Upper lobe of right lung (tissue), 1 donor: ENCODE results near the gene MPV17L2. TPM values are rescaled to one million over a fixed set of nuclear protein-coding genes. Genes with fewer than 3 reads are reported as not detected.

ENCODE experiments used
- ATAC-seq: fragments of 200-7000 bp; cut with Tn5 transposase; one replicate; pipeline ENCODE4 v1.9.1; 2020; ENCODE audit warnings: mild to moderate bottlenecking, moderate library complexity
- DNase-seq: peaks from one replicate; pipeline ENCODE4 v3.0.0-alpha.2; 2020
- H3K27ac ChIP-seq: fragments of 200-600 bp; one replicate; pipeline ENCODE4 v1.8.0; 2022
- H3K27me3 ChIP-seq: fragments of 200-600 bp; one replicate; pipeline ENCODE4 v1.8.0; 2022; ENCODE audit warnings: mild to moderate bottlenecking
- H3K36me3 ChIP-seq: fragments of 200-600 bp; one replicate; pipeline ENCODE4 v1.8.0; 2022
- H3K4me1 ChIP-seq: fragments of 200-600 bp; one replicate; pipeline ENCODE4 v1.8.0; 2022
- H3K4me3 ChIP-seq: fragments of 200-600 bp; one replicate; pipeline ENCODE4 v1.8.0; 2022; ENCODE audit warnings: mild to moderate bottlenecking
- H3K9me3 ChIP-seq: fragments of 200-600 bp; one replicate; pipeline ENCODE4 v1.8.0; 2022
- CTCF ChIP-seq: fragments of 200-600 bp; IDR thresholded peaks from one replicate; pipeline ENCODE4 v1.8.0; 2022; ENCODE audit warnings: antibody characterized with exemption
- intact Hi-C: fragments of 100-400 bp; cut with DNase I; formaldehyde crosslinking; loops from one replicate; pipeline ENCODE4 v1.11.0; 2022
- total RNA-seq: library from RNA; stranded (reverse); fragmentation: NEBNext Ultra II Directional; extraction: Animal tissue kit (Norgen Biotek cat#: 25700); gene quantifications from one replicate; pipeline ENCODE4 v1.2.1, GENCODE V29; 2021
- donor health status: DM: no; HTN: yes; CAD: no; lungs with severe emphysema.

Gene MPV17L2
- total RNA-seq, 1 donor from 2014 or later, result 8.2 TPM

GRCh38 chr19:18232540-18233223 is 39.7 kb downstream of the MPV17L2 start:
- Histone ChIP-seq H3K36me3 (no peaks in the 10 kb centered on the region), H3K4me3 (no peak overlapping the region), H3K9me3 (no peaks in the 10 kb centered on the region), H3K27me3 (peaks cover 34% of the 10 kb centered on the region), H3K4me1 (peaks cover 5% of the 10 kb centered on the region), H3K27ac (no peak overlapping the region)
- ATAC-seq (no peak), DNase-seq (no peak)
- TF ChIP-seq CTCF, result no peak
- intact Hi-C loops, result no loop called here

- H3K36me3 ChIP-seq, result no peaks in the 10 kb centered on the region
- no peak overlapping the region for H3K27ac ChIP-seq
- H3K4me3 ChIP-seq, result no peak overlapping the region
- peak; percentile 82 for DNase-seq
- peaks cover 5% of the 10 kb centered on the region for H3K4me1 ChIP-seq
- intact Hi-C loops, result no loop called here
- peaks cover 28% of the 10 kb centered on the region for H3K27me3 ChIP-seq
- ATAC-seq, result peak; percentile 82
- TF ChIP-seq CTCF, result no peak
- H3K9me3 ChIP-seq, result no peaks in the 10 kb centered on the region
Measured at GRCh38 chr19:18233224-18233825, 40.3 kb downstream of the MPV17L2 start.

GRCh38 chr19:18234194-18234593 is 41.2 kb downstream of the MPV17L2 start:
- no peak for TF ChIP-seq CTCF
- Histone ChIP-seq H3K36me3 (no peaks in the 10 kb centered on the region), H3K4me3 (no peak overlapping the region), H3K9me3 (no peaks in the 10 kb centered on the region), H3K4me1 (peaks cover 5% of the 10 kb centered on the region), H3K27me3 (peaks cover 28% of the 10 kb centered on the region), H3K27ac (no peak overlapping the region)
- intact Hi-C loops, result no loop called here
- ATAC-seq, result no peak
- no peak for DNase-seq

- H3K4me3 ChIP-seq, result no peak overlapping the region
- no peaks in the 10 kb centered on the region for H3K36me3 ChIP-seq
- DNase-seq (no peak), ATAC-seq (no peak)
- intact Hi-C loops, result no loop called here
- no peak overlapping the region for H3K27ac ChIP-seq
- H3K4me1 ChIP-seq, result no peaks in the 10 kb centered on the region
- TF ChIP-seq CTCF, result no peak
- H3K9me3 ChIP-seq, result no peaks in the 10 kb centered on the region
- peaks cover 9% of the 10 kb centered on the region for H3K27me3 ChIP-seq
Measured at GRCh38 chr19:18239303-18239702, 46.3 kb downstream of the MPV17L2 start.

GRCh38 chr19:18245297-18245696 is 52.3 kb downstream of the MPV17L2 start:
- ATAC-seq (no peak), DNase-seq (no peak)
- Histone ChIP-seq H3K4me3 (no peak overlapping the region), H3K4me1 (no peaks in the 10 kb centered on the region), H3K9me3 (no peaks in the 10 kb centered on the region), H3K27ac (no peak overlapping the region), H3K27me3 (no peaks in the 10 kb centered on the region), H3K36me3 (no peaks in the 10 kb centered on the region)
- no peak for TF ChIP-seq CTCF
- intact Hi-C loops, result no loop called here

Other genes starting within 250 kb of the MPV17L2 start
- gene KCNN1, start 226.1 kb upstream of the MPV17L2 start, total RNA-seq, result not detected
- gene ARRDC2, start 185.0 kb upstream of the MPV17L2 start, total RNA-seq, result 82.7 TPM
- gene IL12RB1, start 106.3 kb upstream of the MPV17L2 start, total RNA-seq, result 6.2 TPM
- gene MAST3, start 95.4 kb upstream of the MPV17L2 start, total RNA-seq, result 23.1 TPM
- gene PIK3R2, start 40.1 kb upstream of the MPV17L2 start, total RNA-seq, result 24.2 TPM
- 554 TPM for gene IFI30, start 19.4 kb upstream of the MPV17L2 start, total RNA-seq
- 1.9 TPM for gene RAB3A, start 10.8 kb downstream of the MPV17L2 start, total RNA-seq
- 7.6 TPM for gene PDE4C, start 33.2 kb downstream of the MPV17L2 start, total RNA-seq
- gene IQCN, start 81.2 kb downstream of the MPV17L2 start, total RNA-seq, result 4.9 TPM
- gene JUND, start 88.4 kb downstream of the MPV17L2 start, total RNA-seq, result 204 TPM
- gene LSM4, start 129.9 kb downstream of the MPV17L2 start, total RNA-seq, result 76.9 TPM
- 40.8 TPM for gene PGPEP1, start 147.4 kb downstream of the MPV17L2 start, total RNA-seq
- 105 TPM for gene GDF15, start 192.9 kb downstream of the MPV17L2 start, total RNA-seq
- gene LRRC25, start 204.4 kb downstream of the MPV17L2 start, total RNA-seq, result 22.7 TPM
- 57.3 TPM for gene SSBP4, start 226.2 kb downstream of the MPV17L2 start, total RNA-seq
- 34.6 TPM for gene ISYNA1, start 244.9 kb downstream of the MPV17L2 start, total RNA-seq